RWPE1 (cell line): ENCODE data around the gene KRTAP10-11.

Experiments
- CTCF ChIA-PET: fragments of 350-600 bp; sonication (Branson Sonifier 250); formaldehyde crosslinking; extraction: SDS; loops from one replicate; lab custom pipeline; 2021; lab: Yijun Ruan, JAX
- POLR2A ChIA-PET: fragments of 400-600 bp; formaldehyde crosslinking; extraction: SDS; loops from one replicate; lab custom pipeline; 2020; ENCODE audit warnings: antibody characterized with exemption; ENCODE audit not compliant: low non-redundant PET; lab: Yijun Ruan, JAX
- DNase-seq: peaks from one replicate; pipeline ENCODE4 v3.0.0; 2012; ENCODE audit warnings: low spot score
- H3K27ac ChIP-seq: fragments of 450-650 bp; 2 replicates; pipeline ENCODE4 v1.5.1; 2017
- CTCF ChIP-seq: fragments of 450-650 bp; conservative IDR thresholded peaks from 2 replicates; pipeline ENCODE4 v1.5.1; 2017; ENCODE audit warnings: low read depth, mild to moderate bottlenecking

KRTAP10-11 gene

GRCh38 chr21:44650265-44650972 is 4.2 kb downstream of the KRTAP10-11 start:
- ChIA-PET POLR2A (no interaction called here), CTCF (no interaction called here)
- DNase-seq = no peak
- TF ChIP-seq CTCF = no peak
- H3K27ac ChIP-seq = no peak overlapping the region

DNA sequence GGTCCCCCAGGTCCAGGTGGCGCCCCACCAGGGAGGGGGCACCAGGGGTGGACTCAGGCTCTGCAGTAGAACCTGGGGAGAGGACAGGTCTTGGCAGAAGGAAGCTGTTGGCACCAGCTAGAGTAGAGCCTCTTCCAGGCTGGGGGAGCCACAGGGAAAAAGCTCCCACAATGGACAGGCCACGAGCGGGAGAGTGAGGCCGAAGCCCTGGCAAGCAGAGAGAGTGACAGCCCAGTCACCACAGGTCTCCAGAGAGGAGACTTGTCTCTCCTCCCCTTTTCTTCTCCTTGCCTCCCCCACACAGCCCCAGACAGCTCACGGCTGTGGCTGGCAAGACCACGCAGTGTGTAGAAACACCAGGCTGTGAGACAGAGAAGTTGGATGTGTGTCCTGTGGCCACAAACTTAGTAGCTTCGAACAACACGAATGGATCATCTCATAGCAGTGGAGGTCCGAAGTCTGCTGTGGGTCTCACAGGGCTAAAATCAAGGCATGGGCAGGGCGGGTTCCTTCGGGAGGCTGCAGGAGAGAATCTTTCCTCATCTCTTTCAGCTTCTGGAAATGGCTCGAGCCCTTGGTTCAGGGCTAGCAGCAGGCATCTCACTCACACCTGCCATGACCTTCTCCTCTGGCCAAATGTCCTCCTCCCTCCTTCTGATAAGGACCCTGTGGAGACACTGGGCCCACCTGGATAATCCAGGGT is 4.9 kb downstream of the KRTAP10-11 start:
- DNase-seq = no peak
- ChIA-PET POLR2A (no interaction called here), CTCF (no interaction called here)
- no peak for TF ChIP-seq CTCF
- H3K27ac ChIP-seq = no peak overlapping the region

- CTCF ChIA-PET = no interaction called here
Observed at GRCh38 chr21:44653123-44653522, 6.9 kb downstream of the KRTAP10-11 start.

GRCh38 chr21:44653656-44654575 is 7.7 kb downstream of the KRTAP10-11 start:
- ChIA-PET POLR2A (no interaction called here), CTCF (no interaction called here)
- DNase-seq = no peak
- H3K27ac ChIP-seq = no peak overlapping the region
- no peak for TF ChIP-seq CTCF

More at GRCh38 chr21:44653123-44653522, 6.9 kb downstream of the KRTAP10-11 start:
- H3K27ac ChIP-seq = no peak overlapping the region
- no peak for DNase-seq
- TF ChIP-seq CTCF = no peak
- POLR2A ChIA-PET = no interaction called here

- no peak for TF ChIP-seq CTCF
- H3K27ac ChIP-seq = no peak within 1 kb of the TSS
- no peak for DNase-seq
- ChIA-PET CTCF (no interaction called here), POLR2A (no interaction called here)
Observed at GRCh38 chr21:44654576-44655175, 8.5 kb downstream of the KRTAP10-11 start, which contains the start of gene KRTAP12-4. Gene KRTAP12-4 (minus strand): TSS chr21:44654659. CDS start chr21:44654614, 45 bp downstream.

GRCh38 chr21:44656868-44657267 is 10.7 kb downstream of the KRTAP10-11 start:
- no peak overlapping the region for H3K27ac ChIP-seq
- TF ChIP-seq CTCF = no peak
- ChIA-PET POLR2A (no interaction called here), CTCF (no interaction called here)
- no peak for DNase-seq
